HepG2 (cell line): ENCODE data around the gene SLC13A5. TPM values are rescaled to one million over a fixed set of nuclear protein-coding genes. Genes with fewer than 3 reads are reported as not detected.

Source experiments
- E2F5 ChIP-seq: sonication (generic); formaldehyde crosslinking; conservative IDR thresholded peaks from 2 replicates; pipeline ENCODE4 v1.4.0; 2020; ENCODE audit warnings: missing genetic modification reagents
- GABPB1 ChIP-seq: IDR thresholded peaks from 2 replicates; pipeline ENCODE4 v1.6.1; 2016; ENCODE audit warnings: mild to moderate bottlenecking, missing genetic modification reagents, moderate library complexity, missing compliant biosample characterization
- HNRNPUL1 ChIP-seq: fragments of 200-400 bp; formaldehyde crosslinking; IDR thresholded peaks from 2 replicates; pipeline ENCODE4 v1.6.1; 2017; ENCODE audit warnings: low read depth, mild to moderate bottlenecking, low read length, moderate library complexity
- JARID2 ChIP-seq: sonication (generic); formaldehyde crosslinking; IDR thresholded peaks from 2 replicates; pipeline ENCODE4 v1.8.1; 2023; ENCODE audit warnings: missing genetic modification reagents, inconsistent platforms; ENCODE audit not compliant: insufficient replicate concordance
- MYC ChIP-seq: sonication (generic); formaldehyde crosslinking; IDR thresholded peaks from 2 replicates; pipeline ENCODE4 v1.9.0; 2021; ENCODE audit warnings: missing genetic modification reagents, borderline replicate concordance
- ONECUT2 ChIP-seq: sonication (generic); formaldehyde crosslinking; IDR thresholded peaks from 2 replicates; pipeline ENCODE4 v1.4.0; 2020; ENCODE audit warnings: missing genetic modification reagents
- PHF5A ChIP-seq: IDR thresholded peaks from one replicate; pipeline ENCODE4 v1.6.1; 2018; ENCODE audit warnings: low read depth, missing genetic modification reagents; ENCODE audit not compliant: unreplicated experiment
- RERE ChIP-seq: IDR thresholded peaks from 2 replicates; pipeline ENCODE4 v1.6.1; 2016; ENCODE audit warnings: low read depth, missing genetic modification reagents, missing compliant biosample characterization
- SMAD1 ChIP-seq: sonication (generic); formaldehyde crosslinking; IDR thresholded peaks from 2 replicates; pipeline ENCODE4 v1.4.0; 2020; ENCODE audit warnings: missing genetic modification reagents, low read depth, mild to moderate bottlenecking, borderline replicate concordance
- SMAD3 ChIP-seq: sonication (generic); formaldehyde crosslinking; IDR thresholded peaks from 2 replicates; pipeline ENCODE4 v1.4.0; 2020; ENCODE audit warnings: missing genetic modification reagents
- STAT6 ChIP-seq: sonication (generic); formaldehyde crosslinking; IDR thresholded peaks from 2 replicates; pipeline ENCODE4 v1.4.0; 2020; ENCODE audit warnings: missing genetic modification reagents, mild to moderate bottlenecking, borderline replicate concordance
- ZFP82 ChIP-seq: sonication (generic); formaldehyde crosslinking; IDR thresholded peaks from 2 replicates; pipeline ENCODE4 v1.5.1; 2020; ENCODE audit warnings: mild to moderate bottlenecking, missing genetic modification reagents, borderline replicate concordance
- ZNF24 ChIP-seq: fragments of 450-650 bp; IDR thresholded peaks from 2 replicates; pipeline ENCODE4 v1.6.1; 2017; ENCODE audit warnings: antibody characterized with exemption, mild to moderate bottlenecking
- ZNF615 ChIP-seq: sonication (generic); formaldehyde crosslinking; IDR thresholded peaks from 2 replicates; pipeline ENCODE4 v1.5.0; 2020; ENCODE audit warnings: mild to moderate bottlenecking, missing genetic modification reagents, borderline replicate concordance
- ZNF891 ChIP-seq: sonication (generic); formaldehyde crosslinking; IDR thresholded peaks from 2 replicates; pipeline ENCODE4 v1.5.0; 2020; ENCODE audit warnings: mild to moderate bottlenecking, missing genetic modification reagents
- polyA plus RNA-seq, 8 experiments: library from polyadenylated mRNA; depleted of rRNA in 3 of 8; stranded (reverse) in 7 of 8; unstranded in 1 of 8; fragments of >200 nt; fragmentation: Illumina TruSeq in 4 of 8; extraction: Trizol in 4 of 8; gene quantifications; 2 replicates each; pipeline versions ENCODE4 v1.2.1 to v1.2.3, GENCODE V29; 2011 to 2016; ENCODE audit warnings: low read depth in 4 of 8, missing spikeins in 1 of 8, mixed read lengths in 1 of 8; ENCODE audit not compliant: insufficient read depth in 1 of 8
- total RNA-seq, 5 experiments: library from RNA; depleted of rRNA; stranded (reverse); fragments of >200 nt; fragmentation: Illumina TruSeq; extraction: Trizol; gene quantifications; 2 replicates each; pipeline ENCODE4 v1.2.3, GENCODE V29; 2016; ENCODE audit warnings: low read depth in 1 of 5
- TF ChIP-seq, protein P1 (sequence below): sonication (generic); formaldehyde crosslinking; IDR thresholded peaks from 2 replicates; pipeline ENCODE4 v1.4.0; 2020; ENCODE audit warnings: mild to moderate bottlenecking, low read depth, missing genetic modification reagents
- TF ChIP-seq, protein P2 (sequence below): sonication (generic); formaldehyde crosslinking; IDR thresholded peaks from 2 replicates; pipeline ENCODE4 v1.8.0; 2022; ENCODE audit warnings: missing genetic modification reagents, mild to moderate bottlenecking, inconsistent platforms, borderline replicate concordance

Gene SLC13A5
- total and polyA plus RNA-seq, 2 of the 13 experiments (the other 11 are each of a cell fraction or from before 2014, with no cell fraction given): 42.8 to 310 TPM

GRCh38 chr17:6640536-6641246, 72.5 kb downstream of the SLC13A5 start, which contains the start of the genes KIAA0753 and TXNDC17 (continued):
- peak; percentile 66; the same call in 1 of the 2 replicates for TF ChIP-seq STAT6 (CRISPR knock-in tag)
- TF ChIP-seq SMAD1 (CRISPR knock-in tag): no peak; the same call in 1 of the 2 replicates
- TF ChIP-seq ONECUT2 (CRISPR knock-in tag): no peak
- 0 out of 2 replicates have a peak, but pooled peaks have one; percentile 24 for TF ChIP-seq ZNF891
- no peak for TF ChIP-seq JARID2 (CRISPR knock-in tag)
- no peak; the same call in 1 of the 2 replicates for TF ChIP-seq ZFP82
- peak; percentile 94 for TF ChIP-seq GABPB1 (CRISPR knock-in tag)
- no peak for TF ChIP-seq RERE (CRISPR knock-in tag)
- peak; percentile 75 for TF ChIP-seq MYC (CRISPR knock-in tag)
- TF ChIP-seq PHF5A (CRISPR knock-in tag): no peak
- TF ChIP-seq ZNF615 (CRISPR knock-in tag): no peak
- TF ChIP-seq SMAD3 (CRISPR knock-in tag): no peak
- no peak for TF ChIP-seq ZNF24
- peak; percentile 47; the same call in 1 of the 2 replicates for TF ChIP-seq E2F5
- TF ChIP-seq HNRNPUL1: no peak
- TF ChIP-seq, protein P1, sequence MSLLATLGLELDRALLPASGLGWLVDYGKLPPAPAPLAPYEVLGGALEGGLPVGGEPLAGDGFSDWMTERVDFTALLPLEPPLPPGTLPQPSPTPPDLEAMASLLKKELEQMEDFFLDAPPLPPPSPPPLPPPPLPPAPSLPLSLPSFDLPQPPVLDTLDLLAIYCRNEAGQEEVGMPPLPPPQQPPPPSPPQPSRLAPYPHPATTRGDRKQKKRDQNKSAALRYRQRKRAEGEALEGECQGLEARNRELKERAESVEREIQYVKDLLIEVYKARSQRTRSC (CRISPR knock-in tag): no peak
- TF ChIP-seq, protein P2, sequence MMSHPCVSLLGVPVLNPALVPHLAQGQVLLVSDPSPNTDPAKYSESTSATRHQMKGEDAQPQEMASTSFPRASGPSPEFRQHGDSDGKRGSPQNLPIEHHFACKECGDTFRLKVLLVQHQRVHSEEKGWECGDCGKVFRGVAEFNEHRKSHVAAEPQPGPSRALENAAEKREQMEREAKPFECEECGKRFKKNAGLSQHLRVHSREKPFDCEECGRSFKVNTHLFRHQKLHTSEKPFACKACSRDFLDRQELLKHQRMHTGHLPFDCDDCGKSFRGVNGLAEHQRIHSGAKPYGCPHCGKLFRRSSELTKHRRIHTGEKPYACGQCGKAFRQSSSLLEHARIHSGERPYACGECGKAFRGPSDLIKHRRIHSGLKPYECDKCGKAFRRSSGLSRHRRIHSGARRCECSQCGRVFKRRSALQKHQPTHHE: no peak; the same call in 1 of the 2 replicates
